GM19455 (cell line): ENCODE results near the gene SEMA4A.
"Not testable (repeated sequence)": the region's sequence is repeated elsewhere in the genome, so short reads cannot be mapped to it uniquely, and the experiment has no call there.

Experiments used
- ATAC-seq: cut with Tn5 transposase; IDR thresholded peaks from one replicate; pipeline ENCODE4 v1.9.1; 2021; ENCODE audit not compliant: unreplicated experiment

The SEMA4A gene

DNA sequence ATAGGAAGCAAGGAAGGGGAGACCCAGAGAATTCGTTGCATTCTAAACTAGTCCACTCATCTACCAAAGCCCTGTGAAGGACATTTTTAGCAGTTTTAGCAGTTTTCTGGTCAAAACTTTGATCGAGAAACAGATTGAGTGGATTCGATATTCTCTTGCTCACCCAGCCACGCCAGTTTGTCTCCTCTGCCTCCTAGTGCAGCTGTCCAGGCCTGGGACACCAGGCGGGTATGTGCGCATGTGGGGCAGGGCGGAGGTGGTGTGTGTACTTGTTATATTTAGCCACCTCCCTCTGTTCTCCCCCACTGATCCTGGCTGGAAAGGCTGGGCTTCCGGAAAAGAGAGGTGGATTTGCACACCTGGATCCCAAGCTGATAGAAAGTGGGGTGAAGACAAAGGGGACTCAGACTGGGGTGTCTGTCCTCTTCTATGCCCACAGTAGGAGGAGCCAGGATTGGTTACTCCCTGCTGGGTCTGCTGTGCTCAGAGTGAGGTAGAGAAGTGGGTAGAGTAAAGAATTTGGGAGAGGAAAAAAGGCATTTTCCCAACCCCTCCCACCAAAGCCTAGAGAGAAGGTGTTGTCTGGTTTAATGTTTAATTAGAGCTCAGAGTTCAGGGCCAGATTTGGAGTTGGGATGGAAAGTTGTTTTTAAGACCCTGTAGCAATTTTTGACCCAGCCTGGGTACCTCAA is 35.1 kb upstream of the SEMA4A start:
- ATAC-seq, result no peak

DNA sequence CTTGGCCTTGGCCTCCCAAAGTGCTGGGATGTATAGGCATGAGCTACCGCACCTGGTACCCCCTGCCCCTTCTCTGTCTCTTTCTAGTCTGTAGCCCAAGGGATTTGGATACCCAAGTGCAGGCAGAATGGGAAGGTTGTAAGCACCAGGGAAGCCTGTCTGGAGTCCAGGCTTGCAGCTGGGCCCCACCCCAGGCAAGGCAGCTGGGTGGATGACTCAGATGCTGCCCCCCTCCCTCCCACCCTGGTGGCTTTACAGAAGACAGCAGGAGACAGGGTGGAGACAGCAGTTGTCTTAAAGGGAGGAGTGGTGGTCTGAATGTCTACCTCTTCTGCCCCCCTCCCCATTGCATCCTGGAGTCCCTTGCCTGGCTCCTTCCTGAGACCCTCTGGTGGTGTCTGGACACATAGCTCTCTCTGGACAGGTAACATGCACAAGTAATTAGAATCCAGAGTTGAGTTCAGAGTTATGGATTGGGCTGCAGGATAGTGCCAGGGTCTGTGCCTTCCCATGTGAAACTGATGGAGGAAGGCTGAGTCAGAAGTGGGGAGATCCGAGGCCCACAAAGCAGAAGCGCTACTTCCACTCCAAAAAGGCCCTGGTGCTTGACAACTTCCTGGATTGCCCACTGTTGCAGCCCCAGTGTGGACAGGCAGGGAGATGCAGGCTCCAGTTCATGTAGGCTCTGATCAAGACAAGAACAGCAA is 33.7 kb upstream of the SEMA4A start:
- ATAC-seq, result no peak

DNA sequence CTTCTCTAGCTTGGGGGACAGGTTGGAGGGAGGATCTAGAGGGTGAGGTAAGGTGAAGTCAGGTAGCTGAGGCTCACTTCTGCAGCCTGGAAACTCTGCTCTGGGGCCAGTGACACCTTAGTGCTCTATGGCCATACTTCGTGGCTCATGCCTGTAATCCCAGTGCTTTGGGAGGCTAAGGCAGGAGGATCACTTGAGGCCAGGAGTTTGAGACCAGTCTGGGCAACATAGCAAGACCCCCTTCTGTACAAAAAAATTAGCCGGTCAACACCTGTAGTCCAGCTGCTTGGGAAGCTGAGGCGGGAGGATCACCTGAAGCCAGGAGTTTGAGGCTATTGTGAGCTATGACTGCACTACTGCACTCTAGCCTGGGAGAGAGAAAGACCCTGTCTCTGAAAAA is 33.1 kb upstream of the SEMA4A start:
- no peak for ATAC-seq

GRCh38 chr1:156121005-156121404 is 32.4 kb upstream of the SEMA4A start:
- not testable (repeated sequence) for ATAC-seq

DNA sequence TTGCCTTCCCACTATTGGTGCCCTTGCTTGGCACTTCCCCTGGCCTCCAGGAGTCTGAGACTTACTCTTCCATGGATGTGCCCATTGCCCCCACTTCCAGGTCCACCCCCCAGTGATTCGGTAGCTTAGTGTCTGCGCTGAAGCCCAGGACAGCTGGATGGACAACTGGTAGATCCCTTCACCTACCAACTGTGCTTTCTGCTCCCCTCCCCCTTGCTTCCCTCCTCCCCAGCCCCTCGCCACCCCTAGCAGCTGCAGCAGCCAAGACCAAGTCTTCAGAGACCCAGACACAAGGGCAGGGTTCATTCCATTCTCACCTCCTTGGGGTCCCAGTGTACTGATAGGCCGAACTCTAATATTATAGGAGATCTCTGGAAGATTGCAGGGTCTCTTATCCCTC is 31.9 kb upstream of the SEMA4A start:
- ATAC-seq, result no peak

DNA sequence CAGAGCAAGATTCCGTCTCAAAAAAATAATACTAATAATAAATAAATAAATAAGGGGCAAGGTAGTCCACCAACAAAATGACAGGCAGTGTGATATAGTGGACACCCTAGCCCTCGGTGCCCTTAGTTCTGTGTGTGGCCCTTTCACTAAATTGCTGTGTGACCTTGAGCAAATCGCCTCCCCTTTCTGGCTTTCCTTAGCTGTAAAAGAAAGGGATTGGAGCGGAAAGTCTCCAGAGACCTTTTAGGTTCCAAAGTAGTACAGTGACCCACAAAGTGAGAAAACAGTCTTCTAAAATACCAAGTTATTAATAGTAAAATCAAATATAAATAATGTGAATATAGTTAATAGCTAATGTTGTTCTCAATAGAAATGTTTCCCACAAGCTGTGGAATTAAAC is 31.3 kb upstream of the SEMA4A start:
- no peak for ATAC-seq

GRCh38 chr1:156122519-156123355 is 30.6 kb upstream of the SEMA4A start:
- ATAC-seq, result no peak

GRCh38 chr1:156123356-156124196 is 29.8 kb upstream of the SEMA4A start:
- ATAC-seq, result no peak

GRCh38 chr1:156124557-156125483 is 28.6 kb upstream of the SEMA4A start:
- no peak for ATAC-seq

DNA sequence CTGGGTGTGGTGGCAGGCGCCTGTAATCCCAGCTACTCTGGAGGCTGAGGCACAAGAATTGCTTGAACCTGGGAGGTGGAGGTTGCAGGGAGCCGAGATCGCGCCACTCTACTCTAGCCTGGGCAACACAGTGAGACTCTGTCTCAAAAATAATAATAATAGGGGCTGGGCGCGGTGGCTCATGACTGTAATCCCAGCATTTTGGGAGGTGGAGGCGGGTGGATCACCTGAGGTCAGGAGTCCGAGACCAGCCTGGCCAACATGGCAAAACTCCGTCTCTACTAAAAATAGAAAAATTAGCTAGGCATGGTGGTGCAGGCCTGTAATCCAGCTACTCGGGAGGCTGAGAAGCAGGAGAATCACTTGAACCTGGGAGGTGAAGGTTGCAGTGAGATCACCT is 27.8 kb upstream of the SEMA4A start:
- ATAC-seq, result not testable (repeated sequence)

GRCh38 chr1:156126043-156126629 is 27.2 kb upstream of the SEMA4A start:
- no peak for ATAC-seq

DNA sequence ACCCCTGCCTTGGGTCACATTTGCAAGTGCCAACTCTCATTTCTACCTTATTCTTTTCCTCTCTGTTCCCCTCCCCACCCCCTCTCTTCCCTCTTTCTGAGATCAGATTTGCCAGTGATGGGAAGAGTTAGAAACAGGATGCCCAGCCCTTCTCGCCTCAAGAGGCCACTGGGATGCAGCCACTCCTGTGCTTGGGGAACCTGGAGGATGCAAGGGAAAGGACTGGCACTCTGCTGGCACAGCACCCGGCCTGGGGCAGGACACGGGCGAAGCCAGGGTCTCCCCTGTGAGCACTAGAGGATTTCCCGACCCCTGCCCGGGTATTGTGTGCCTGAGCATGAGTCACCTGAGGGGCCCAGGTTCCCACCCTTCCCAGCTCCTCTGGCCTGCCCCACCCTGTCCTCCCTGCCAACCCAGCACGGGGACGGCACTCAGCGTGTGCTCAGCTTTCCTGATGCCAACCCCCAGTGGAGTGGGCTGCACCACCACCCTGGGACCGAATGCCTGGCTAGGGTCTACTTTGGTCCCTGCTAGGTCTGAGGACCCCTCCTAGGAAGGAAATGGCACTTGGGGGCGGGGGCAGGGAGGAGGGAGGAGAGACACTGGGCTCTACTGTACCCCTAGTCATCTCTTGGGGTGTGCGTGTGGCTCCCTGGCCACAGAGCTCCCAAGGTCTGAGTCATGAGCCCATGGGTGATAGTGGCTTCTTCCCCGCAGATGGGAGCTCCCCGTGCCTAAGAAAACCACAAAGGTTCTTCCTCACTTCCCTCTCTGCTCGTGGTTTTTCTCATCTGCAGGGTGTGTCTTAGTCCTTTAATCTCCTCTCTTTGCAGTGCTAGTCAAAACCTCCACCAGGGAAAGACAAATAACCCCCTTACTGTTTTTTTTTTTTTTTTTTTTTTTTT is 26.5 kb upstream of the SEMA4A start:
- no peak for ATAC-seq

GRCh38 chr1:156128308-156128653 is 25.1 kb upstream of the SEMA4A start:
- ATAC-seq, result no peak

DNA sequence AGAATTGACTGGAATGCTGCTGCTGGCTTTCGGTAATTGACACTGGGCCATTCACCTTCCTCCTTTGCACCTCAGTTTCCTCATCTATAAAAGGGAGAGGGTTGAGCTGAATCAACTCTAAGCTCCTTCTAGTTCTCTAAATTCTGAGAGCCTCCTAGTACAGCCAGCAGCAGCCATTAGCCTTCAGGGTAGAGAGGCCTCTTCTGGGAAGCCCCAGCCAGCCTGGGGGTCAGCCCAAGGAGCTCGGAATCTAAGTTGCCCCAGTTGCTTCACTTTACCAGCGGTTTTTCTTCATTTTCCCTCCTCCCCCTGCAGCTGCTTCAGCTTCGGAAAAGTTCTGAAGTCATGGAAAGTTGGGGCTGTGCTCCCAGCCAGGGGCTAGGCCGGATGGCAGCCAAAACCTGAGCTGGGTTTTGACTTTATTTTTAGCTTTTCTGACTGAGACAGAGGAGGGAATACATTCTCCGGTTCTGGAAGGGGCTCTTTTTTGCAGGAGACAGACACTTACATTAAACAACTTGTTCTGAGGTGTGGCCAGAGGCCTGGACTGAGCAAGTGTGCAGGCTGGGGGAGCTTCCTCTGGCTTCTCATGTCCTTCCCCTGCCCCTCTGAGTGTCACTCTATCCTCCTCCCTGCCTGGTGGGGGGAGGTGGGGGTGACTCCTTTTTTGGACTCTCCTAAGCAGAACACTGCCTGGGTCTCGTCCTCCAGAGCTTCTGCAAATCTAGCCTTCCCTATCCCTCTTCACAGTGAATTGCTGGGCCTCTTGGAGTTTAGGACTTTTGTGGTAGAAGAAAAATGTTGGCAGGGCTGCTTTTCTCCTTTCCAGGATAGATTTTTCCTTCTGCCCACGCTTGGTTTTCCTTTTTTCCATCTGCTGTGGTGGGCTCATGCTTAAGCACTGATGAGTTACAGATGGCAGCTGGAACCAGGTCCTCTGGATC is 24.5 kb upstream of the SEMA4A start:
- ATAC-seq, result no peak

- no peak for ATAC-seq
These were observed 23.5 kb upstream of the SEMA4A start for GRCh38 chr1:156129687-156130577.

DNA sequence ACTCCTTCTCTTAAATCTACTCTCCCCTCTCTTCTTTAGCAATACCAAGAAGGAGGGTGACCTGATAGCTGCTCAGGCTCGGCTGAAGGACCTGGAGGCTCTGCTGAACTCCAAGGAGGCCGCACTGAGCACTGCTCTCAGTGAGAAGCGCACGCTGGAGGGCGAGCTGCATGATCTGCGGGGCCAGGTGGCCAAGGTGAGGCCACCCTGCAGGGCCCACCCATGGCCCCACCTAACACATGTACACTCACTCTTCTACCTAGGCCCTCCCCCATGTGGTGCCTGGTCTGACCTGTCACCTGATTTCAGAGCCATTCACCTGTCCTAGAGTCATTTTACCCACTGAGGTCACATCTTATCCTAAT is 22.8 kb upstream of the SEMA4A start:
- no peak for ATAC-seq
